Measurements from ENCODE around the gene ABCC5.

ABCC5 gene

GRCh38 chr3:183909030-183909600 lies 108.6 kb downstream of the ABCC5 start:
- no peak for TF ChIP-seq CTCF (IDR thresholded peaks at IDR 0.05; ENCODE audit: low read depth, low read length)
- DNase-seq (ENCODE audit: low read depth in 2 of 2), result no peak

GRCh38 chr3:183907911-183908331 lies 109.8 kb downstream of the ABCC5 start:
- no peak overlapping the region for H3K4me3 ChIP-seq (replicated peaks in 1 of 2; ENCODE audit: low read depth in 2 of 2, low read length in 2 of 2)
- no peak for DNase-seq (ENCODE audit: low read depth in 2 of 2)
- TF ChIP-seq CTCF (IDR thresholded peaks at IDR 0.05; ENCODE audit: low read depth, low read length), result no peak

More at GRCh38 chr3:183909030-183909600, 108.6 kb downstream of the ABCC5 start:
- H3K4me3 ChIP-seq (replicated peaks in 1 of 2; ENCODE audit: low read depth in 2 of 2, low read length in 2 of 2), result no peak overlapping the region

DNA sequence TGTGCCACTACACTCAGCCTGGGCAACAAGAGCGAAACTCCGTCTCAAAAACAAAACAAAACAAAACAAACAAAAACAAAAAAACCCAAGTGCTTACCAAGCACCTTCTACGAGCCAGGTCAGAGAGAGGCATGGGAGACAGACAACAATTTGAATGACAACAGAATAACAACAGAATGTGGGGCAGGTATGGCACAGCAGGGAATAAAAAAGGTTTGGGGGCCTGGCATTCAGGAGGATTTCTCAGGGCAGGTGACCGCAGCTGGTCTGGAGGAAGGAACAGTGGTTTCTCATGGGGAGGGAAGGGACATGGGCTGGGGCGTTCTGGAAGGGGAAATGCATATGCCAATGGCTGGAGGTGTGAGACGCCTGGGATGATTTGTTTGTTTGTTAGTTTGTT lies 110.5 kb downstream of the ABCC5 start:
- DNase-seq (ENCODE audit: low read depth in 2 of 2), result no peak
- no peak for TF ChIP-seq CTCF (IDR thresholded peaks at IDR 0.05; ENCODE audit: low read depth, low read length)
- no peak overlapping the region for H3K4me3 ChIP-seq (replicated peaks in 1 of 2; ENCODE audit: low read depth in 2 of 2, low read length in 2 of 2)

GRCh38 chr3:183906234-183906921 lies 111.3 kb downstream of the ABCC5 start:
- no peak for TF ChIP-seq CTCF (IDR thresholded peaks at IDR 0.05; ENCODE audit: low read depth, low read length)
- H3K4me3 ChIP-seq (replicated peaks in 1 of 2; ENCODE audit: low read depth in 2 of 2, low read length in 2 of 2), result no peak overlapping the region
- no peak for DNase-seq (ENCODE audit: low read depth in 2 of 2)

GRCh38 chr3:183904833-183905780 lies 112.6 kb downstream of the ABCC5 start:
- DNase-seq (ENCODE audit: low read depth in 2 of 2), result no peak
- H3K4me3 ChIP-seq (replicated peaks in 1 of 2; ENCODE audit: low read depth in 2 of 2, low read length in 2 of 2), result no peak overlapping the region
- TF ChIP-seq CTCF (IDR thresholded peaks at IDR 0.05; ENCODE audit: low read depth, low read length), result no peak

DNA sequence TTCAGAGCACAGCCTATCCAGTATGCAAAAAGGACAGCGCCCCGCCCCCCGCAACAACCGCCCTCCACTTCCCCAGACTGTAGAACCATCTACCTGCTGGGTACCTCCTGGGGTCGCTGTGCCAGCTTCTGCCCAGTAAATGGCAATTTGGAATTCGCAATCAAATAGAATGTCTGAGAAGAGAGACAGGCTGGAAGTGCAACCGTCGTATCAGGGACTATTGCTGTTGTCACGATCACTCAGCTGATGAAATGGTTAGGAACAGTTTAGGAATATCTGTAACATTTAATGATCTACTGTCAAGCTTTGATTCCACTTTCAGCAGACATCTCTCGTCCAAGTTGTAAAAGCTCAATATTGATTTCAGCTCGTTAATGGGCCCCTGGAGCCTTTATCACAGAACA lies 119.7 kb downstream of the ABCC5 start:
- no peak overlapping the region for H3K4me3 ChIP-seq (replicated peaks in 1 of 2; ENCODE audit: low read depth in 2 of 2, low read length in 2 of 2)
- TF ChIP-seq CTCF (IDR thresholded peaks at IDR 0.05; ENCODE audit: low read depth, low read length), result no peak
- DNase-seq (ENCODE audit: low read depth in 2 of 2), result no peak
